Smooth muscle cell of the coronary artery (primary cell): ENCODE data around the gene DYNAP. TPM values are rescaled to one million over a fixed set of nuclear protein-coding genes. Genes with fewer than 3 reads are reported as not detected.

Source experiments
- total RNA-seq: library from RNA; depleted of rRNA; stranded (reverse); fragments of >200 nt; gene quantifications from 2 replicates; pipeline ENCODE4 v1.2.3, GENCODE V29; 2014; ENCODE audit warnings: low replicate concordance

Gene DYNAP
- not detected in 2 replicates for total RNA-seq

GRCh38 chr18:54590945-54591344 is at the start of gene DYNAP:
Gene DYNAP, plus strand, starts transcription at chr18:54591245. Its CDS starts 38 bp downstream, at chr18:54591283.

Other genes starting within 250 kb of the DYNAP start
- 0.15 TPM in 1 of 2 replicates, not detected in the other for gene STARD6, start 233.4 kb upstream of the DYNAP start, total RNA-seq
- 0.70 and 1.8 TPM in 2 replicates for gene C18orf54, start 233.3 kb upstream of the DYNAP start, total RNA-seq
- 1.3 and 15.4 TPM in 2 replicates for gene RAB27B, start 237.2 kb downstream of the DYNAP start, total RNA-seq